ENCODE results near the gene PSMA3.

PSMA3 gene

DNA sequence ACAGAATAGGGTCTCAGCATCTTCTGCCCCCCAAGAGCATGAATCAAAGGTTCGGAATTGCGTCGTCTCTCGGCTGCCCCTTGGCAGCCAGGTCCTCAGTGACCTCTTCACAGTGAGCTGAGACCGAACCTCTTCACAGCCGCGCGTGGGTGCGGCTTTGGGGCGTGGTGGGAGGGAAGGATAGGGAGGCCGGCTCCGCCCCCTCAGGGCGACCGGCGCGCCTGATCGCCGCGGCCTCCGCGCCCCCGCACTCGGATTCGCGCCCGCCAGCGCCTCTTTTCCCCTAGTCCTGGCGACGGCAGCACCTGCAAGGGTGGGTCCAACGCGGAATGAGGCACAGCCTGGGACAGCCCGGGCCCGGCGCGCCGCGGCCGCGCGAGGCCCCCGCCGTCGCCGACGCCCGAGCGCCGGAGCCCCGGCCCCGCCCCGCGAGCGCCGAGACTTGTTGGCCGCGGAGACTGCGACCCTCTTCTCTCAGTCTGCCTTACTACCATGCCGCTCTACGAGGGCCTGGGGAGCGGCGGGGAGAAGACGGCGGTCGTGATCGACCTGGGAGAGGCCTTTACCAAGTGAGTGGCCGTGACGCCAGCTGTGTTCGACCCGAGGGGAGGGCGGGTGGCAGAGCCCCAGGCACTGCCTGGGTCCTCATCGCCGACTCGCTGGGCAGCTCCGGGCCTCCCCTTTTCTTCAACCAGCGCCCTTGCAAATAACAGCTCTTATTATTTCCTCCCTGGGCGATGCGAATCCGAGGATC lies 44.7 kb upstream of the PSMA3 start, which contains the start of gene ACTR10 (continued):
- TF ChIP-seq, protein P1, sequence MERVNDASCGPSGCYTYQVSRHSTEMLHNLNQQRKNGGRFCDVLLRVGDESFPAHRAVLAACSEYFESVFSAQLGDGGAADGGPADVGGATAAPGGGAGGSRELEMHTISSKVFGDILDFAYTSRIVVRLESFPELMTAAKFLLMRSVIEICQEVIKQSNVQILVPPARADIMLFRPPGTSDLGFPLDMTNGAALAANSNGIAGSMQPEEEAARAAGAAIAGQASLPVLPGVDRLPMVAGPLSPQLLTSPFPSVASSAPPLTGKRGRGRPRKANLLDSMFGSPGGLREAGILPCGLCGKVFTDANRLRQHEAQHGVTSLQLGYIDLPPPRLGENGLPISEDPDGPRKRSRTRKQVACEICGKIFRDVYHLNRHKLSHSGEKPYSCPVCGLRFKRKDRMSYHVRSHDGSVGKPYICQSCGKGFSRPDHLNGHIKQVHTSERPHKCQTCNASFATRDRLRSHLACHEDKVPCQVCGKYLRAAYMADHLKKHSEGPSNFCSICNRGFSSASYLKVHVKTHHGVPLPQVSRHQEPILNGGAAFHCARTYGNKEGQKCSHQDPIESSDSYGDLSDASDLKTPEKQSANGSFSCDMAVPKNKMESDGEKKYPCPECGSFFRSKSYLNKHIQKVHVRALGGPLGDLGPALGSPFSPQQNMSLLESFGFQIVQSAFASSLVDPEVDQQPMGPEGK (tag by site-specific recombination; IDR thresholded peaks at IDR 0.05), result 0 out of 2 replicates have a peak, but pooled peaks have one; percentile 57
- TF ChIP-seq ZNF19 (tag by site-specific recombination; IDR thresholded peaks at IDR 0.05; ENCODE audit: low read depth), result no peak
- no peak for TF ChIP-seq ZNF2 (tag by site-specific recombination; IDR thresholded peaks at IDR 0.05)
- no peak for TF ChIP-seq ZNF138 (tag by site-specific recombination; IDR thresholded peaks at IDR 0.05; ENCODE audit: borderline replicate concordance)
- no peak for TF ChIP-seq KLF16 (tag by site-specific recombination; IDR thresholded peaks at IDR 0.05)
- TF ChIP-seq SCRT2 (tag by site-specific recombination; IDR thresholded peaks at IDR 0.05), result peak; percentile 72
- peak; percentile 33; the same call in 1 of the 2 replicates for TF ChIP-seq KLF7 (tag by site-specific recombination; IDR thresholded peaks at IDR 0.05; ENCODE audit: borderline replicate concordance)
- TF ChIP-seq ZNF211 (tag by site-specific recombination; IDR thresholded peaks at IDR 0.05; ENCODE audit: low read depth), result no peak
- TF ChIP-seq, protein P2, sequence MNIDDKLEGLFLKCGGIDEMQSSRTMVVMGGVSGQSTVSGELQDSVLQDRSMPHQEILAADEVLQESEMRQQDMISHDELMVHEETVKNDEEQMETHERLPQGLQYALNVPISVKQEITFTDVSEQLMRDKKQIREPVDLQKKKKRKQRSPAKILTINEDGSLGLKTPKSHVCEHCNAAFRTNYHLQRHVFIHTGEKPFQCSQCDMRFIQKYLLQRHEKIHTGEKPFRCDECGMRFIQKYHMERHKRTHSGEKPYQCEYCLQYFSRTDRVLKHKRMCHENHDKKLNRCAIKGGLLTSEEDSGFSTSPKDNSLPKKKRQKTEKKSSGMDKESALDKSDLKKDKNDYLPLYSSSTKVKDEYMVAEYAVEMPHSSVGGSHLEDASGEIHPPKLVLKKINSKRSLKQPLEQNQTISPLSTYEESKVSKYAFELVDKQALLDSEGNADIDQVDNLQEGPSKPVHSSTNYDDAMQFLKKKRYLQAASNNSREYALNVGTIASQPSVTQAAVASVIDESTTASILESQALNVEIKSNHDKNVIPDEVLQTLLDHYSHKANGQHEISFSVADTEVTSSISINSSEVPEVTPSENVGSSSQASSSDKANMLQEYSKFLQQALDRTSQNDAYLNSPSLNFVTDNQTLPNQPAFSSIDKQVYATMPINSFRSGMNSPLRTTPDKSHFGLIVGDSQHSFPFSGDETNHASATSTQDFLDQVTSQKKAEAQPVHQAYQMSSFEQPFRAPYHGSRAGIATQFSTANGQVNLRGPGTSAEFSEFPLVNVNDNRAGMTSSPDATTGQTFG (tag by site-specific recombination; IDR thresholded peaks at IDR 0.05; ENCODE audit: borderline replicate concordance), result no peak
- no peak for TF ChIP-seq YY2 (tag by site-specific recombination; IDR thresholded peaks at IDR 0.05)
- no peak for TF ChIP-seq ZNF354C (tag by site-specific recombination; IDR thresholded peaks at IDR 0.05; ENCODE audit: borderline replicate concordance, low read depth)
- peak; percentile 45; the same call in 1 of the 2 replicates for TF ChIP-seq SP2 (tag by site-specific recombination; IDR thresholded peaks at IDR 0.05)
- no peak for TF ChIP-seq ZNF394 (tag by site-specific recombination; IDR thresholded peaks at IDR 0.05; ENCODE audit: borderline replicate concordance)
- TF ChIP-seq ZNF366 (tag by site-specific recombination; conservative IDR thresholded peaks at IDR 0.05), result no peak
- TF ChIP-seq, protein P3, sequence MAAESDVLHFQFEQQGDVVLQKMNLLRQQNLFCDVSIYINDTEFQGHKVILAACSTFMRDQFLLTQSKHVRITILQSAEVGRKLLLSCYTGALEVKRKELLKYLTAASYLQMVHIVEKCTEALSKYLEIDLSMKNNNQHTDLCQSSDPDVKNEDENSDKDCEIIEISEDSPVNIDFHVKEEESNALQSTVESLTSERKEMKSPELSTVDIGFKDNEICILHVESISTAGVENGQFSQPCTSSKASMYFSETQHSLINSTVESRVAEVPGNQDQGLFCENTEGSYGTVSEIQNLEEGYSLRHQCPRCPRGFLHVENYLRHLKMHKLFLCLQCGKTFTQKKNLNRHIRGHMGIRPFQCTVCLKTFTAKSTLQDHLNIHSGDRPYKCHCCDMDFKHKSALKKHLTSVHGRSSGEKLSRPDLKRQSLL (tag by site-specific recombination; IDR thresholded peaks at IDR 0.05), result no peak
- TF ChIP-seq MZF1 (tag by site-specific recombination; IDR thresholded peaks at IDR 0.05; ENCODE audit: borderline replicate concordance), result no peak
- TF ChIP-seq, protein P4, sequence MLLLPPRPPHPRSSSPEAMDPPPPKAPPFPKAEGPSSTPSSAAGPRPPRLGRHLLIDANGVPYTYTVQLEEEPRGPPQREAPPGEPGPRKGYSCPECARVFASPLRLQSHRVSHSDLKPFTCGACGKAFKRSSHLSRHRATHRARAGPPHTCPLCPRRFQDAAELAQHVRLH (tag by site-specific recombination; IDR thresholded peaks at IDR 0.05), result no peak
- TF ChIP-seq ZNF560 (tag by site-specific recombination; IDR thresholded peaks at IDR 0.05; ENCODE audit: borderline replicate concordance), result no peak
- no peak for TF ChIP-seq ZNF175 (tag by site-specific recombination; IDR thresholded peaks at IDR 0.05)
- no peak for TF ChIP-seq ZSCAN23 (tag by site-specific recombination; IDR thresholded peaks at IDR 0.05)
- TF ChIP-seq, protein P5, sequence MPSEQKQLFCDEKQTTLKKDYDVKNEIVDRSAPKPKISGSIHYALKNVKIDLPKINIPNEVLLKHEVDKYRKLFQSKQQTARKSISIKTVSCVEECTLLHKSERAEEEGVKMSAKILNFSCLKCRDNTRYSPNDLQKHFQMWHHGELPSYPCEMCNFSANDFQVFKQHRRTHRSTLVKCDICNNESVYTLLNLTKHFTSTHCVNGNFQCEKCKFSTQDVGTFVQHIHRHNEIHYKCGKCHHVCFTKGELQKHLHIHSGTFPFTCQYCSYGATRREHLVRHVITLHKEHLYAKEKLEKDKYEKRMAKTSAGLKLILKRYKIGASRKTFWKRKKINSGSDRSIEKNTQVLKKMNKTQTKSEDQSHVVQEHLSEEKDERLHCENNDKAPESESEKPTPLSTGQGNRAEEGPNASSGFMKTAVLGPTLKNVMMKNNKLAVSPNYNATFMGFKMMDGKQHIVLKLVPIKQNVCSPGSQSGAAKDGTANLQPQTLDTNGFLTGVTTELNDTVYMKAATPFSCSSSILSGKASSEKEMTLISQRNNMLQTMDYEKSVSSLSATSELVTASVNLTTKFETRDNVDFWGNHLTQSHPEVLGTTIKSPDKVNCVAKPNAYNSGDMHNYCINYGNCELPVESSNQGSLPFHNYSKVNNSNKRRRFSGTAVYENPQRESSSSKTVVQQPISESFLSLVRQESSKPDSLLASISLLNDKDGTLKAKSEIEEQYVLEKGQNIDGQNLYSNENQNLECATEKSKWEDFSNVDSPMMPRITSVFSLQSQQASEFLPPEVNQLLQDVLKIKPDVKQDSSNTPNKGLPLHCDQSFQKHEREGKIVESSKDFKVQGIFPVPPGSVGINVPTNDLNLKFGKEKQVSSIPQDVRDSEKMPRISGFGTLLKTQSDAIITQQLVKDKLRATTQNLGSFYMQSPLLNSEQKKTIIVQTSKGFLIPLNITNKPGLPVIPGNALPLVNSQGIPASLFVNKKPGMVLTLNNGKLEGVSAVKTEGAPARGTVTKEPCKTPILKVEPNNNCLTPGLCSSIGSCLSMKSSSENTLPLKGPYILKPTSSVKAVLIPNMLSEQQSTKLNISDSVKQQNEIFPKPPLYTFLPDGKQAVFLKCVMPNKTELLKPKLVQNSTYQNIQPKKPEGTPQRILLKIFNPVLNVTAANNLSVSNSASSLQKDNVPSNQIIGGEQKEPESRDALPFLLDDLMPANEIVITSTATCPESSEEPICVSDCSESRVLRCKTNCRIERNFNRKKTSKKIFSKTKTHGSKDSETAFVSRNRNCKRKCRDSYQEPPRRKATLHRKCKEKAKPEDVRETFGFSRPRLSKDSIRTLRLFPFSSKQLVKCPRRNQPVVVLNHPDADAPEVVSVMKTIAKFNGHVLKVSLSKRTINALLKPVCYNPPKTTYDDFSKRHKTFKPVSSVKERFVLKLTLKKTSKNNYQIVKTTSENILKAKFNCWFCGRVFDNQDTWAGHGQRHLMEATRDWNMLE (tag by site-specific recombination; conservative IDR thresholded peaks at IDR 0.05; ENCODE audit: low read depth), result no peak
- no peak for TF ChIP-seq ZNF114 (tag by site-specific recombination; IDR thresholded peaks at IDR 0.05)
- TF ChIP-seq, protein P6, sequence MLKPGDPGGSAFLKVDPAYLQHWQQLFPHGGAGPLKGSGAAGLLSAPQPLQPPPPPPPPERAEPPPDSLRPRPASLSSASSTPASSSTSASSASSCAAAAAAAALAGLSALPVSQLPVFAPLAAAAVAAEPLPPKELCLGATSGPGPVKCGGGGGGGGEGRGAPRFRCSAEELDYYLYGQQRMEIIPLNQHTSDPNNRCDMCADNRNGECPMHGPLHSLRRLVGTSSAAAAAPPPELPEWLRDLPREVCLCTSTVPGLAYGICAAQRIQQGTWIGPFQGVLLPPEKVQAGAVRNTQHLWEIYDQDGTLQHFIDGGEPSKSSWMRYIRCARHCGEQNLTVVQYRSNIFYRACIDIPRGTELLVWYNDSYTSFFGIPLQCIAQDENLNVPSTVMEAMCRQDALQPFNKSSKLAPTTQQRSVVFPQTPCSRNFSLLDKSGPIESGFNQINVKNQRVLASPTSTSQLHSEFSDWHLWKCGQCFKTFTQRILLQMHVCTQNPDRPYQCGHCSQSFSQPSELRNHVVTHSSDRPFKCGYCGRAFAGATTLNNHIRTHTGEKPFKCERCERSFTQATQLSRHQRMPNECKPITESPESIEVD (tag by site-specific recombination; IDR thresholded peaks at IDR 0.05), result no peak
- peak; percentile 96 for TF ChIP-seq KLF9 (tag by site-specific recombination; IDR thresholded peaks at IDR 0.05; ENCODE audit: low read depth)
- no peak for TF ChIP-seq ZNF792 (tag by site-specific recombination; IDR thresholded peaks at IDR 0.05)

Data from HEK293 (cell line).